Common myeloid progenitor, CD34-positive (primary cell): ENCODE measurements around the gene XKR8.
A peak's percentile ranks its signal among the peaks of the same experiment; 100 is the strongest.

Experiments
- CTCF ChIA-PET: fragments of 350-600 bp; sonication (Branson Sonifier 250); formaldehyde crosslinking; loops from one replicate; lab custom pipeline; 2021; ENCODE audit warnings: antibody characterized with exemption; lab: Charles Lee
- POLR2A ChIA-PET: fragments of 350-600 bp; sonication (Branson Sonifier 250); formaldehyde crosslinking; loops from one replicate; lab custom pipeline; 2021; ENCODE audit warnings: antibody characterized with exemption; lab: Charles Lee
- DNase-seq, 3 donors: peaks; one replicate each; pipeline versions ENCODE4 v3.0.0 to v3.0.0-alpha.2; 2013
- H3K27ac ChIP-seq, 2 experiments: 1 replicate in 1 of 2; 2 replicates in 1 of 2; pipeline ENCODE4 v1.7.0; 2013; ENCODE audit warnings: inconsistent platforms in 2 of 2, low read length in 2 of 2, mild to moderate bottlenecking in 2 of 2, low read depth in 1 of 2, moderate library complexity in 1 of 2; ENCODE audit not compliant: severe bottlenecking in 2 of 2, insufficient read depth in 1 of 2, poor library complexity in 1 of 2
- H3K27me3 ChIP-seq, 5 experiments: replicated peaks in 2 of 5; 1 replicate in 3 of 5; 2 replicates in 2 of 5; pipeline versions ENCODE4 v1.6.1 to v1.7.0; 2013; ENCODE audit warnings: low read length in 4 of 5, mild to moderate bottlenecking in 2 of 5, moderate library complexity in 2 of 5, inconsistent platforms in 1 of 5; ENCODE audit not compliant: insufficient read depth in 5 of 5, control insufficient read depth in 4 of 5
- H3K36me3 ChIP-seq, 4 experiments: 1 replicate in 2 of 4; 2 replicates in 2 of 4; pipeline versions ENCODE4 v1.6.1 to v1.7.0; 2013; ENCODE audit warnings: low read length in 3 of 4, control low read depth in 1 of 4, mild to moderate bottlenecking in 1 of 4; ENCODE audit not compliant: control insufficient read depth in 4 of 4, insufficient read depth in 4 of 4
- H3K4me1 ChIP-seq, 4 experiments: 1 replicate in 3 of 4; 2 replicates in 1 of 4; pipeline versions ENCODE4 v1.6.1 to v1.7.1; 2013; ENCODE audit warnings: low read length in 3 of 4, mild to moderate bottlenecking in 3 of 4, control low read depth in 1 of 4, inconsistent platforms in 1 of 4, moderate library complexity in 1 of 4; ENCODE audit not compliant: control insufficient read depth in 4 of 4, insufficient read depth in 4 of 4; ENCODE audit errors: control extremely low read depth in 1 of 4
- H3K4me3 ChIP-seq, 7 experiments: 1 replicate in 4 of 7; 2 replicates in 3 of 7; pipeline versions ENCODE4 v1.5.1 to v1.7.0; 2013; ENCODE audit warnings: mild to moderate bottlenecking in 7 of 7, low read length in 6 of 7, moderate library complexity in 6 of 7, inconsistent platforms in 2 of 7, low read depth in 2 of 7, control low read depth in 1 of 7; ENCODE audit not compliant: insufficient read depth in 4 of 7, control insufficient read depth in 1 of 7; ENCODE audit errors: extremely low read depth in 1 of 7
- H3K9me3 ChIP-seq, 5 experiments: 1 replicate in 4 of 5; 2 replicates in 1 of 5; pipeline versions ENCODE4 v1.6.1 to v1.7.1; 2013; ENCODE audit warnings: low read length in 4 of 5, mild to moderate bottlenecking in 2 of 5, inconsistent platforms in 1 of 5, low read depth in 1 of 5, moderate library complexity in 1 of 5; ENCODE audit not compliant: control insufficient read depth in 4 of 5, insufficient read depth in 2 of 5; ENCODE audit errors: control extremely low read depth in 1 of 5
- whole genome bisulfite sequencing: methylation state at CpG from one replicate; pipeline ENCODE4 v1.1.5; 2013; ENCODE audit not compliant: insufficient coverage; 5-methylcytosine and 5-hydroxymethylcytosine counted together

The XKR8 gene

GRCh38 chr1:27979151-27979858 is 19.5 kb downstream of the XKR8 start:
- WGBS = 83% methylated on average over 1 of the region's 1 CpG
- Histone ChIP-seq H3K9me3 (no peaks in the 10 kb centered on the region), H3K27me3 (no peaks in the 10 kb centered on the region), H3K36me3 (peaks cover 6 to 22% (median 11%) of the 10 kb centered on the region in 4 experiments), H3K4me1 (peaks cover 0 to 9% (median 4%) of the 10 kb centered on the region in 4 experiments), H3K4me3 (no peak overlapping the region), H3K27ac (peak overlapping the region in 1 of 2 experiments; percentile 72)
- ChIA-PET POLR2A (interaction anchor here (0.8 kb wide), 1 partner anchor 122 kb away, joined by 3 read pairs; no protein-coding TSS in a partner anchor), CTCF (interaction anchor here (1.0 to 5.0 kb wide), 13 partner anchors 13 to 145 kb away, joined by 3 to 43 read pairs (median 4); partner anchors contain the start of gene XKR8)
- peak; percentile 82 to 89 (median 88) for DNase-seq

GRCh38 chr1:27979859-27980201 is 20.1 kb downstream of the XKR8 start:
- Histone ChIP-seq H3K36me3 (peaks cover 6 to 17% (median 9%) of the 10 kb centered on the region in 4 experiments), H3K4me1 (peaks cover 0 to 9% (median 4%) of the 10 kb centered on the region in 4 experiments), H3K27me3 (no peaks in the 10 kb centered on the region), H3K4me3 (no peak overlapping the region), H3K27ac (no peak overlapping the region), H3K9me3 (no peaks in the 10 kb centered on the region)
- CTCF ChIA-PET = interaction anchor here (0.7 to 5.0 kb wide), 16 partner anchors 8 to 284 kb away, joined by 3 to 43 read pairs (median 4); partner anchors contain the start of gene XKR8
- 0% methylated on average over 1 of the region's 2 CpGs for WGBS
- no peak for DNase-seq
- POLR2A ChIA-PET = no interaction called here

- DNase-seq = no peak
- H3K9me3 ChIP-seq = no peaks in the 10 kb centered on the region
- no CpG with 5 or more reads among the region's 1 CpG for whole genome bisulfite sequencing
- H3K4me1 ChIP-seq = peaks cover 0 to 9% (median 4%) of the 10 kb centered on the region in 4 experiments
- POLR2A ChIA-PET = no interaction called here
- no peak overlapping the region for H3K4me3 ChIP-seq
- no peak overlapping the region for H3K27ac ChIP-seq
- no peaks in the 10 kb centered on the region for H3K27me3 ChIP-seq
- CTCF ChIA-PET = interaction anchor here (0.7 to 5.0 kb wide), 16 partner anchors 7 to 284 kb away, joined by 3 to 43 read pairs (median 3); partner anchors contain the start of gene XKR8
- H3K36me3 ChIP-seq = peaks cover 7 to 17% (median 9%) of the 10 kb centered on the region in 4 experiments
Measured at GRCh38 chr1:27980216-27980845, 20.6 kb downstream of the XKR8 start.

GRCh38 chr1:27981145-27981544 is 21.4 kb downstream of the XKR8 start:
- POLR2A ChIA-PET = no interaction called here

GRCh38 chr1:27990920-27991537 is 31.3 kb downstream of the XKR8 start:
- H3K9me3 ChIP-seq = no peaks in the 10 kb centered on the region
- WGBS = 100% methylated on average over 3 of the region's 3 CpGs
- ChIA-PET CTCF (interaction anchor here (6.6 kb wide), 1 partner anchor 10 kb away, joined by 28 read pairs; no protein-coding TSS in a partner anchor), POLR2A (no interaction called here)
- H3K4me3 ChIP-seq = no peak overlapping the region
- H3K36me3 ChIP-seq = peaks cover 12 to 51% (median 26%) of the 10 kb centered on the region in 4 experiments
- H3K4me1 ChIP-seq = peaks cover 8 to 29% (median 18%) of the 10 kb centered on the region in 4 experiments
- no peak overlapping the region for H3K27ac ChIP-seq
- H3K27me3 ChIP-seq = no peaks in the 10 kb centered on the region
- DNase-seq = no peak

More at GRCh38 chr1:27981145-27981544, 21.4 kb downstream of the XKR8 start:
- WGBS = 100% methylated on average over 1 of the region's 3 CpGs
- Histone ChIP-seq H3K36me3 (peaks cover 6 to 17% (median 8%) of the 10 kb centered on the region in 4 experiments), H3K4me3 (no peak overlapping the region), H3K9me3 (no peaks in the 10 kb centered on the region), H3K27ac (no peak overlapping the region), H3K27me3 (no peaks in the 10 kb centered on the region), H3K4me1 (peaks cover 0 to 9% (median 4%) of the 10 kb centered on the region in 4 experiments)
- no peak for DNase-seq
- CTCF ChIA-PET = interaction anchor here (1.1 to 5.0 kb wide), 10 partner anchors 8 to 283 kb away, joined by 3 to 43 read pairs (median 4); partner anchors contain the start of gene XKR8

GRCh38 chr1:27992276-27992675 is 32.5 kb downstream of the XKR8 start:
- Histone ChIP-seq H3K27ac (peak overlapping the region in 1 of 2 experiments; percentile 73), H3K4me3 (peak overlapping the region in 1 of 7 experiments; percentile 12), H3K9me3 (no peaks in the 10 kb centered on the region), H3K36me3 (peaks cover 18 to 60% (median 33%) of the 10 kb centered on the region in 4 experiments), H3K27me3 (no peaks in the 10 kb centered on the region), H3K4me1 (peaks cover 8 to 29% (median 18%) of the 10 kb centered on the region in 4 experiments)
- WGBS = 0% methylated on average over 4 of the region's 6 CpGs
- DNase-seq = peak; percentile 30 to 66 (median 47)
- ChIA-PET CTCF (interaction anchor here (1.1 to 6.6 kb wide), 2 partner anchors 11 to 31 kb away, joined by 3 to 28 read pairs; no protein-coding TSS in a partner anchor), POLR2A (no interaction called here)
